HepG2 (cell line): ENCODE data around the gene C1orf226. TPM values are rescaled to one million over a fixed set of nuclear protein-coding genes. Genes with fewer than 3 reads are reported as not detected.

Source experiments
- ATAC-seq: fragments of 200-7000 bp; cut with Tn5 transposase; 3 replicates; pipeline ENCODE4 v1.9.1; 2020; ENCODE audit warnings: mild to moderate bottlenecking, moderate library complexity
- BruUV-seq: library from RNA; stranded (reverse); fragments of 400-500 nt; replicated peaks from 2 replicates; lab custom pipeline; 2021; lab: Mats Ljungman, UMichigan
- CTCF ChIA-PET: fragments of 300-600 bp; formaldehyde crosslinking; extraction: SDS; loops from one replicate; lab custom pipeline; 2021; ENCODE audit warnings: low total read pairs, inconsistent platforms, low intra/inter-chr PET ratio; lab: Yijun Ruan, JAX
- POLR2A ChIA-PET: fragments of 350-600 bp; sonication (Branson Sonifier 250); formaldehyde crosslinking; loops from one replicate; lab custom pipeline; 2020; ENCODE audit warnings: antibody characterized with exemption, inconsistent platforms; lab: Yijun Ruan, JAX
- DNase-seq: peaks from one replicate; pipeline ENCODE4 v3.0.0-alpha.2; 2015; ENCODE audit warnings: low spot score
- FAIRE-seq: peaks from 3 replicates; lab custom pipeline; 2011; peaks lifted over from hg19 to GRCh38; lab: Jason Lieb, UNC
- H2AFZ ChIP-seq: one replicate; pipeline ENCODE4 v1.6.1; 2011; ENCODE audit warnings: low read length, inconsistent platforms
- H3K27ac ChIP-seq: fragments of 300-600 bp; 3 replicates; pipeline ENCODE4 v1.8.0; 2011; ENCODE audit warnings: mixed run types, mild to moderate bottlenecking, mixed read lengths, low read length, inconsistent platforms; ENCODE audit not compliant: insufficient read depth; ENCODE audit errors: extremely low read length
- H3K27me3 ChIP-seq, 2 experiments: fragments of 200-600 bp in 1 of 2; 2 replicates in 1 of 2; 3 replicates in 1 of 2; pipeline versions ENCODE4 v1.6.0 to v1.8.0; 2011; ENCODE audit warnings: low read length in 2 of 2, mild to moderate bottlenecking in 2 of 2, moderate library complexity in 2 of 2, inconsistent platforms in 1 of 2; ENCODE audit not compliant: insufficient read depth in 2 of 2, control insufficient read depth in 1 of 2
- H3K36me3 ChIP-seq, 2 experiments: fragments of 200-600 bp in 1 of 2; replicated peaks in 1 of 2; 2 replicates in 1 of 2; 3 replicates in 1 of 2; pipeline versions ENCODE4 v1.5.1 to v1.8.0; 2011; ENCODE audit warnings: low read length in 2 of 2, inconsistent platforms in 1 of 2; ENCODE audit not compliant: insufficient read depth in 2 of 2, control insufficient read depth in 1 of 2
- H3K4me1 ChIP-seq: 2 replicates; pipeline ENCODE4 v1.5.1; 2012; ENCODE audit warnings: low read length, inconsistent platforms; ENCODE audit not compliant: insufficient read depth
- H3K4me2 ChIP-seq: 2 replicates; pipeline ENCODE4 v1.6.0; 2011; ENCODE audit warnings: low read depth, low read length, inconsistent platforms
- H3K4me3 ChIP-seq, 3 experiments: fragments of 200-600 bp in 1 of 3; sonication (generic), shearing (Covaris generic) in 1 of 3; replicated peaks in 1 of 3; 2 replicates each; pipeline ENCODE4 v1.5.1; 2011 to 2016; ENCODE audit warnings: low read length in 3 of 3, inconsistent platforms in 2 of 3, low read depth in 2 of 3, mild to moderate bottlenecking in 2 of 3, control low read depth in 1 of 3, mixed read lengths in 1 of 3; ENCODE audit not compliant: insufficient read depth in 1 of 3
- H3K79me2 ChIP-seq: one replicate; pipeline ENCODE4 v1.6.1; 2011; ENCODE audit warnings: low read length, inconsistent platforms; ENCODE audit not compliant: insufficient read depth
- H3K9ac ChIP-seq: 2 replicates; pipeline ENCODE4 v1.6.0; 2011; ENCODE audit warnings: mild to moderate bottlenecking, low read depth, low read length, inconsistent platforms; ENCODE audit not compliant: insufficient read depth
- H3K9me3 ChIP-seq: 2 replicates; pipeline ENCODE4 v1.5.1; 2012; ENCODE audit warnings: mild to moderate bottlenecking, low read length
- H4K20me1 ChIP-seq: 2 replicates; pipeline ENCODE4 v1.6.0; 2011; ENCODE audit warnings: inconsistent platforms, mild to moderate bottlenecking, low read length, moderate library complexity; ENCODE audit not compliant: insufficient read depth
- NFIC ChIP-seq: IDR thresholded peaks from 2 replicates; pipeline ENCODE4 v1.6.1; 2012; ENCODE audit warnings: mild to moderate bottlenecking, low read length, inconsistent platforms
- NR2F1 ChIP-seq, 2 experiments: fragments of 450-650 bp in 1 of 2; formaldehyde crosslinking in 1 of 2; IDR thresholded peaks; 2 replicates each; pipeline versions ENCODE4 v1.5.0 to v1.6.1; 2016 to 2020; ENCODE audit warnings: mild to moderate bottlenecking in 1 of 2, missing compliant biosample characterization in 1 of 2, missing genetic modification reagents in 1 of 2, moderate library complexity in 1 of 2
- PHF21A ChIP-seq: sonication (generic); formaldehyde crosslinking; IDR thresholded peaks from 2 replicates; pipeline ENCODE4 v1.5.0; 2020; ENCODE audit warnings: mild to moderate bottlenecking, missing genetic modification reagents
- TRIM24 ChIP-seq: sonication (generic); formaldehyde crosslinking; IDR thresholded peaks from 2 replicates; pipeline ENCODE4 v1.8.0; 2022; ENCODE audit warnings: mild to moderate bottlenecking, missing genetic modification reagents
- ZNF234 ChIP-seq: sonication (generic); formaldehyde crosslinking; conservative IDR thresholded peaks from 2 replicates; pipeline ENCODE4 v1.5.1; 2020; ENCODE audit warnings: mild to moderate bottlenecking, missing genetic modification reagents
- ZNF512B ChIP-seq: sonication (generic); formaldehyde crosslinking; IDR thresholded peaks from 2 replicates; pipeline ENCODE4 v1.5.1; 2020; ENCODE audit warnings: missing genetic modification reagents, mild to moderate bottlenecking, borderline replicate concordance
- ZNF749 ChIP-seq: sonication (generic); formaldehyde crosslinking; IDR thresholded peaks from 2 replicates; pipeline ENCODE4 v1.8.0; 2022; ENCODE audit warnings: mild to moderate bottlenecking, missing genetic modification reagents, moderate library complexity, borderline replicate concordance
- WGBS: methylation state at CpG from one replicate; pipeline ENCODE4 v1.1.6; 2017; ENCODE audit warnings: low lambda C conversion rate; 5-methylcytosine and 5-hydroxymethylcytosine counted together
- in situ Hi-C: cut with HindIII; loops from 2 replicates; pipeline ENCODE4 v1.10.0; 2017; ENCODE audit warnings: low pct_unique_long_range_greater_than_20kb; ENCODE audit not compliant: extremely low pct_ligation_motif_present
- intact Hi-C: fragments of 100-400 bp; cut with micrococcal nuclease; formaldehyde crosslinking; loops from one replicate; pipeline ENCODE4 v1.10.0; 2022; ENCODE audit not compliant: unreplicated experiment
- polyA plus RNA-seq, 8 experiments: library from polyadenylated mRNA; depleted of rRNA in 3 of 8; stranded (reverse) in 7 of 8; unstranded in 1 of 8; fragments of >200 nt; fragmentation: Illumina TruSeq in 4 of 8; extraction: Trizol in 4 of 8; gene quantifications; 2 replicates each; pipeline versions ENCODE4 v1.2.1 to v1.2.3, GENCODE V29; 2011 to 2016; ENCODE audit warnings: low read depth in 4 of 8, missing spikeins in 1 of 8, mixed read lengths in 1 of 8; ENCODE audit not compliant: insufficient read depth in 1 of 8
- total RNA-seq, 5 experiments: library from RNA; depleted of rRNA; stranded (reverse); fragments of >200 nt; fragmentation: Illumina TruSeq; extraction: Trizol; gene quantifications; 2 replicates each; pipeline ENCODE4 v1.2.3, GENCODE V29; 2016; ENCODE audit warnings: low read depth in 1 of 5
- TF ChIP-seq, protein P1 (sequence below): sonication (generic); formaldehyde crosslinking; IDR thresholded peaks from 2 replicates; pipeline ENCODE4 v1.4.0; 2020; ENCODE audit warnings: missing genetic modification reagents, borderline replicate concordance
- TF ChIP-seq, protein P2 (sequence below): sonication (generic); formaldehyde crosslinking; IDR thresholded peaks from 2 replicates; pipeline ENCODE4 v1.4.0; 2020; ENCODE audit warnings: missing genetic modification reagents, borderline replicate concordance

C1orf226 gene
- total and polyA plus RNA-seq, 2 of the 13 experiments (the other 11 are each of a cell fraction or from before 2014, with no cell fraction given): 4.7 to 4.9 TPM

GRCh38 chr1:162367772-162368171 lies 13.8 kb upstream of the C1orf226 start (continued):
- TF ChIP-seq ZNF512B: no peak

DNA sequence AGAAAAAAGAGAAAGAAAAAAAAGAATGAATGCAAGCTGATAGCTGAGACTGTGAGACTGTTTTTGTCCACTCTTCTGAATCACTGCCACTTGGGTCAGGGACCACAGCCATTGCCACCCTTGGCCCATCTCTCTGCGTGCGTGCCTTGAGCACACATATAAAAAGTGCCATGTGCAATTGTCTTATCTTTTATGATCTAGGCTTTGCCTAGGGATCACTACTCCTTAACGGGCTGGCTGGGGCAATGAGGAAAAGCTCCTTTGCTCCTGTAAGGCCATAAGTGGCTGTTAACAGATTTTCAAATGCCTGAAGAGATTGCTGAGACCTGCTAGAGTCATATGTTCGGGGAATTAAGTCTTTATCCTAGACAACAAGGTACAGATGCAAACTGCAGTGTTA lies 13.1 kb upstream of the C1orf226 start:
- H4K20me1 ChIP-seq: no peaks in the 10 kb centered on the region
- ATAC-seq (no peak), DNase-seq (no peak), FAIRE-seq (no peak)
- H3K27ac ChIP-seq: no peak overlapping the region
- H3K79me2 ChIP-seq: no peaks in the 10 kb centered on the region
- POLR2A ChIA-PET: no interaction called here
- H3K36me3 ChIP-seq: peaks cover 12 to 34% of the 10 kb centered on the region in 2 experiments; a peak in 4 of 5 replicates
- no peaks in the 10 kb centered on the region for H3K27me3 ChIP-seq
- 75% methylated on average over 4 of the region's 4 CpGs for WGBS
- CTCF ChIA-PET: no interaction called here
- H3K4me2 ChIP-seq: no peak overlapping the region
- in situ Hi-C loops: no loop called here
- no peak overlapping the region for H2AFZ ChIP-seq
- peaks cover 10% of the 10 kb centered on the region for H3K4me1 ChIP-seq
- TF ChIP-seq NR2F1 (CRISPR knock-in tag; IDR thresholded peaks at IDR 0.05) (no peak), TRIM24 (CRISPR knock-in tag) (no peak), PHF21A (no peak), ZNF749 (CRISPR knock-in tag) (no peak), NFIC (no peak), ZNF234 (CRISPR knock-in tag) (no peak)
- TF ChIP-seq, protein P1, sequence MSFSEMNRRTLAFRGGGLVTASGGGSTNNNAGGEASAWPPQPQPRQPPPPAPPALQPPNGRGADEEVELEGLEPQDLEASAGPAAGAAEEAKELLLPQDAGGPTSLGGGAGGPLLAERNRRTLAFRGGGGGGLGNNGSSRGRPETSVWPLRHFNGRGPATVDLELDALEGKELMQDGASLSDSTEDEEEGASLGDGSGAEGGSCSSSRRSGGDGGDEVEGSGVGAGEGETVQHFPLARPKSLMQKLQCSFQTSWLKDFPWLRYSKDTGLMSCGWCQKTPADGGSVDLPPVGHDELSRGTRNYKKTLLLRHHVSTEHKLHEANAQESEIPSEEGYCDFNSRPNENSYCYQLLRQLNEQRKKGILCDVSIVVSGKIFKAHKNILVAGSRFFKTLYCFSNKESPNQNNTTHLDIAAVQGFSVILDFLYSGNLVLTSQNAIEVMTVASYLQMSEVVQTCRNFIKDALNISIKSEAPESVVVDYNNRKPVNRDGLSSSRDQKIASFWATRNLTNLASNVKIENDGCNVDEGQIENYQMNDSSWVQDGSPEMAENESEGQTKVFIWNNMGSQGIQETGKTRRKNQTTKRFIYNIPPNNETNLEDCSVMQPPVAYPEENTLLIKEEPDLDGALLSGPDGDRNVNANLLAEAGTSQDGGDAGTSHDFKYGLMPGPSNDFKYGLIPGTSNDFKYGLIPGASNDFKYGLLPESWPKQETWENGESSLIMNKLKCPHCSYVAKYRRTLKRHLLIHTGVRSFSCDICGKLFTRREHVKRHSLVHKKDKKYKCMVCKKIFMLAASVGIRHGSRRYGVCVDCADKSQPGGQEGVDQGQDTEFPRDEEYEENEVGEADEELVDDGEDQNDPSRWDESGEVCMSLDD (CRISPR knock-in tag): no peak
- TF ChIP-seq, protein P2, sequence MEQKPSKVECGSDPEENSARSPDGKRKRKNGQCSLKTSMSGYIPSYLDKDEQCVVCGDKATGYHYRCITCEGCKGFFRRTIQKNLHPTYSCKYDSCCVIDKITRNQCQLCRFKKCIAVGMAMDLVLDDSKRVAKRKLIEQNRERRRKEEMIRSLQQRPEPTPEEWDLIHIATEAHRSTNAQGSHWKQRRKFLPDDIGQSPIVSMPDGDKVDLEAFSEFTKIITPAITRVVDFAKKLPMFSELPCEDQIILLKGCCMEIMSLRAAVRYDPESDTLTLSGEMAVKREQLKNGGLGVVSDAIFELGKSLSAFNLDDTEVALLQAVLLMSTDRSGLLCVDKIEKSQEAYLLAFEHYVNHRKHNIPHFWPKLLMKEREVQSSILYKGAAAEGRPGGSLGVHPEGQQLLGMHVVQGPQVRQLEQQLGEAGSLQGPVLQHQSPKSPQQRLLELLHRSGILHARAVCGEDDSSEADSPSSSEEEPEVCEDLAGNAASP (CRISPR knock-in tag): no peak
- intact Hi-C loops: no loop called here
- no peak overlapping the region for H3K9ac ChIP-seq
- H3K4me3 ChIP-seq: no peak overlapping the region
- BruUV-seq: no TSS peak
- H3K9me3 ChIP-seq: no peaks in the 10 kb centered on the region
